HepG2 (cell line): ENCODE results near the gene TTC31. TPM values are rescaled to one million over a fixed set of nuclear protein-coding genes. Genes with fewer than 3 reads are reported as not detected.

ENCODE experiments used
- ETS1 ChIP-seq: sonication (generic); formaldehyde crosslinking; IDR thresholded peaks from 2 replicates; pipeline ENCODE4 v1.4.0; 2020; ENCODE audit warnings: missing genetic modification reagents
- HMGXB4 ChIP-seq, 2 experiments: sonication (generic) in 1 of 2; formaldehyde crosslinking in 1 of 2; IDR thresholded peaks; 2 replicates each; pipeline versions ENCODE4 v1.4.0 to v1.6.1; 2018 to 2020; ENCODE audit warnings: missing genetic modification reagents in 2 of 2, borderline replicate concordance in 1 of 2, low read depth in 1 of 2, mild to moderate bottlenecking in 1 of 2, missing biosample characterization in 1 of 2
- MIER2 ChIP-seq: IDR thresholded peaks from 2 replicates; pipeline ENCODE4 v1.6.1; 2016; ENCODE audit warnings: missing biosample characterization, missing genetic modification reagents
- PRDM15 ChIP-seq: sonication (generic); formaldehyde crosslinking; IDR thresholded peaks from 2 replicates; pipeline ENCODE4 v1.4.0; 2020; ENCODE audit warnings: missing genetic modification reagents
- TRIM24 ChIP-seq: sonication (generic); formaldehyde crosslinking; IDR thresholded peaks from 2 replicates; pipeline ENCODE4 v1.8.0; 2022; ENCODE audit warnings: mild to moderate bottlenecking, missing genetic modification reagents
- ZBTB1 ChIP-seq: sonication (generic); formaldehyde crosslinking; IDR thresholded peaks from 2 replicates; pipeline ENCODE4 v1.4.0; 2020; ENCODE audit warnings: missing genetic modification reagents, borderline replicate concordance
- ZBTB3 ChIP-seq: sonication (generic); formaldehyde crosslinking; IDR thresholded peaks from 2 replicates; pipeline ENCODE4 v1.4.0; 2020; ENCODE audit warnings: low read depth, mild to moderate bottlenecking, moderate library complexity, missing genetic modification reagents, borderline replicate concordance
- ZFY ChIP-seq: sonication (generic); formaldehyde crosslinking; IDR thresholded peaks from 2 replicates; pipeline ENCODE4 v1.4.0; 2020; ENCODE audit warnings: missing genetic modification reagents
- ZNF24 ChIP-seq: fragments of 450-650 bp; IDR thresholded peaks from 2 replicates; pipeline ENCODE4 v1.6.1; 2017; ENCODE audit warnings: antibody characterized with exemption, mild to moderate bottlenecking
- ZNF275 ChIP-seq: sonication (generic); formaldehyde crosslinking; IDR thresholded peaks from 2 replicates; pipeline ENCODE4 v1.8.0; 2022; ENCODE audit warnings: missing genetic modification reagents, mild to moderate bottlenecking, inconsistent platforms, borderline replicate concordance
- ZNF432 ChIP-seq: sonication (generic); formaldehyde crosslinking; IDR thresholded peaks from 2 replicates; pipeline ENCODE4 v1.5.0; 2020; ENCODE audit warnings: missing genetic modification reagents, mild to moderate bottlenecking, borderline replicate concordance
- ZNF672 ChIP-seq: sonication (generic); formaldehyde crosslinking; IDR thresholded peaks from 2 replicates; pipeline ENCODE4 v1.8.1; 2022; ENCODE audit warnings: missing genetic modification reagents
- ZNF746 ChIP-seq: sonication (generic); formaldehyde crosslinking; IDR thresholded peaks from 2 replicates; pipeline ENCODE4 v1.8.0; 2022; ENCODE audit warnings: mild to moderate bottlenecking, missing genetic modification reagents
- ZNF800 ChIP-seq: sonication (generic); formaldehyde crosslinking; IDR thresholded peaks from 2 replicates; pipeline ENCODE4 v1.4.0; 2020; ENCODE audit warnings: missing genetic modification reagents
- polyA plus RNA-seq, 8 experiments: library from polyadenylated mRNA; depleted of rRNA in 3 of 8; stranded (reverse) in 7 of 8; unstranded in 1 of 8; fragments of >200 nt; fragmentation: Illumina TruSeq in 4 of 8; extraction: Trizol in 4 of 8; gene quantifications; 2 replicates each; pipeline versions ENCODE4 v1.2.1 to v1.2.3, GENCODE V29; 2011 to 2016; ENCODE audit warnings: low read depth in 4 of 8, missing spikeins in 1 of 8, mixed read lengths in 1 of 8; ENCODE audit not compliant: insufficient read depth in 1 of 8
- total RNA-seq, 5 experiments: library from RNA; depleted of rRNA; stranded (reverse); fragments of >200 nt; fragmentation: Illumina TruSeq; extraction: Trizol; gene quantifications; 2 replicates each; pipeline ENCODE4 v1.2.3, GENCODE V29; 2016; ENCODE audit warnings: low read depth in 1 of 5
- TF ChIP-seq, protein P1 (sequence below): sonication (generic); formaldehyde crosslinking; IDR thresholded peaks from 2 replicates; pipeline ENCODE4 v1.8.0; 2022; ENCODE audit warnings: mild to moderate bottlenecking, missing genetic modification reagents, moderate library complexity

TTC31 gene
- total and polyA plus RNA-seq, 2 of the 13 experiments (the other 11 are each of a cell fraction or from before 2014, with no cell fraction given), result 28.3 to 39.5 TPM

GRCh38 chr2:74502720-74503505 is 20.0 kb downstream of the TTC31 start (continued):
- TF ChIP-seq, protein P1, sequence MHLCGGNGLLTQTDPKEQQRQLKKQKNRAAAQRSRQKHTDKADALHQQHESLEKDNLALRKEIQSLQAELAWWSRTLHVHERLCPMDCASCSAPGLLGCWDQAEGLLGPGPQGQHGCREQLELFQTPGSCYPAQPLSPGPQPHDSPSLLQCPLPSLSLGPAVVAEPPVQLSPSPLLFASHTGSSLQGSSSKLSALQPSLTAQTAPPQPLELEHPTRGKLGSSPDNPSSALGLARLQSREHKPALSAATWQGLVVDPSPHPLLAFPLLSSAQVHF (CRISPR knock-in tag), result no peak
- TF ChIP-seq ZNF24 (no peak), ZFY (CRISPR knock-in tag) (peak; percentile 57), TRIM24 (CRISPR knock-in tag) (no peak), ZNF672 (no peak), ZNF800 (peak; percentile 76; the same call in 1 of the 2 replicates), PRDM15 (CRISPR knock-in tag) (no peak; the same call in 1 of the 2 replicates), HMGXB4 (CRISPR knock-in tag; IDR thresholded peaks at IDR 0.05; ENCODE audit: borderline replicate concordance in 1 of 2, low read depth in 1 of 2) (peak; percentile 92 to 98), ZNF275 (CRISPR knock-in tag) (no peak), ZNF746 (CRISPR knock-in tag) (peak; percentile 22; the same call in 1 of the 2 replicates), ZNF432 (CRISPR knock-in tag) (no peak), ETS1 (no peak; the same call in 1 of the 2 replicates), ZBTB3 (0 out of 2 replicates have a peak, but pooled peaks have one; percentile 5), ZBTB1 (CRISPR knock-in tag) (no peak), MIER2 (CRISPR knock-in tag) (no peak)
